Stimulated activated CD4-positive, alpha-beta T cell treated with anti-CD3 and anti-CD28 coated beads, Interleukin-4, amount 100 ng/mL, for 48 hours (primary cell): ENCODE results near the gene CRCP.
A peak's percentile ranks its signal among the peaks of the same experiment; 100 is the strongest.
"Not testable (repeated sequence)": the region's sequence is repeated elsewhere in the genome, so short reads cannot be mapped to it uniquely, and the experiment has no call there.

Experiments
- DNase-seq, 2 donors: peaks; one replicate each; pipeline ENCODE4 v3.0.0-alpha.2; 2020; ENCODE audit warnings: low read depth in 2 of 2

CRCP gene

DNA sequence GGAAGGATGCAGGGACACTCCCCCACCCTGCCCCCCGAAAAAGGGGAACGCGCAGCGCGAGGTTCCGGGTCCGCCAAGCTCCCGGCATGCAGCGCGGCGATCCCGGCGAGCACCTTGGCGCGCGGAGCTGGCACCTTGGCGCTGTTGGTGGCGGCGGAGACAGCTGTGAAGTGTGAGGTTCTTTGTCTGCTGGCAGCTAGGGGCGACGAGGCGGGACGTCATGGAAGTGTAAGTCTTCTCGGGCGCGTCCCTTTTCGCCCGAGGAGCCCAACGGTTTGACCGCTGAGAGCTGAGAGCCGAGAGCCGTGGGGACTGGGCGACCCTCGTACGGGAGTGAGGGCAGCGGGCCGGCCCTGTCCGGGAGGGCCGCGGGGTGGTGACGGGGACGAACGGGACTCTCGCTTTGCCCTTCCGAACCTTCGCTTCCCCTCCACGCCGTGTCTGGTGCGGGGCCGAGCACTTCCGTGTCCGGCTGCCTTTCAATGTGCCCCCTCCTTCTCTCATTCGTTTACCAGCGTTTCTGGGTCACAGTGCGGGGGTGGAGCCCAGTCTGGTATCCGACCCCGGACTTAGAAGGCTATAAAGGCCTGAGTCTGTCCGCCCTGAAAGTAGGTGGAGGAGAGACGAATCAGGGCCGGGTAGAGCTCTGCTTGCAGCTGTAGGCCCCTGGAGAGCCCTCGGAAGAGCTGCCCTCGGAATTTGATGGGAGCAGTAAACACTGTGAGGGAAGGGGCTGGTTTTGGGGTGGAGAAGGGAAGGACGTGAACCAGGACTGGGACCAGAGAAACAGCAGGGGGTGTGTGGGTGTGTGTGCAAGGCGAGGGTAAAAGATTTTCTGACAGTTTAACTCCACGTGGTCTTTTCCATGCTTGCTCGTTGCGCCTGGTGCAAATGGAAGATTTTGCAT, at the start of gene CRCP:
Gene CRCP (plus strand): TSS at position 105 of the 907 bp plus-strand sequence. CDS start 116 bp downstream, at position 221.
- DNase-seq, result peak; percentile 76 to 77

DNA sequence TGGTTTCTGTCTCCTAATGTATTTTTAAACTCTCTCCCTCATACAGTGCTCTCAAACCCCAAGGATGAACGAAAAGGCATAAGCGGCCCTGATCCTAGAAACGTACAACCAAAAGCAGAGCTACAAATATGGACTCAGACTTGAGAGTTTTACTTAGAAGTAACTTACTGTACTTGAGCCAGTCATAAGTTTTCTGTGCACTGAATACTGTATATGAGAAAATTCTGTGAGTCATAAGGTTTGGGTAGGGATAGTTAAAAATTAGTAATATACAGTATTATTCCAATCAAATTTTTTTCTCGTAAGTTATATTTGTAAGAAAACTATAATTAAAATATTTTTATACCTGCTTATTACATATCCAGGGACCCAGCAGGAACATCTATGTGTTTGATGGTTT, 44.9 kb upstream of the CRCP start:
- DNase-seq, result no peak

DNA sequence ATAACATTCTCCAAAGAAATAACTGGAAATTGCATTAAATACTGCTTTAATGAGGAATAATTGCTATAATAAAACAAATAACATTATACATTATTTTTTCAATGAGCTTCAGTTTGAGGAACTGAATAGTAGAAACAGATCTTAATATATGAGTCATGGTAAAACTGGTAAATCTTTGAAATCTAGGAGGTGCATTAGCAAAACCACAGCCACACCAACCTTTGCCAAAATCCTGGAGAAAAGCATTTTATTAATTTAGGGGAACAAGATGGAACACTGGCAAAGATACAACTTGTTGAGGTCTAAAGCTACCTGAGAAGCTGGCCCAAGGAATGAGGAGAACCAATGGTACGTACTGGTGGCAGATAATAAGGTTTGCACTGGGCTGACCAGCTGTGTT, 44.4 kb upstream of the CRCP start:
- no peak for DNase-seq

DNA sequence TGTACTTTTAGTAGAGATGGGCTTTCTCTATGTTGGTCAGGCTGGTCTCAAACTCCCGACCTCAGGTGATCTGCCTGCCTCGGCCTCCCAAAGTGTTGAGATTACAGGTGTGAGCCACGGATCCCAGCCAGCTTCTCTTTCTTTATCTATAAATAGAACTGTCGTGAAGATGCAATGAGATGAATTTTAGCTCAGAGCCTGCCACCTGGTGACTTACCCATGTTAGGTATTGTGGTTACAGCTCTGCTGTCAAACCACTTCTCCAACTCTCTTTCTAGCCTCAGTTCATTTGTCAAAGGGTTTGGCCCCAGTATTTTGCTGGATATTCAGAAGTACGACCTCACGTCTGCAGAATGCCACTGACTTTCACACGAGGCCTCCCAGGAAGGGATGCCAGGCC, 42.4 kb upstream of the CRCP start:
- DNase-seq, result not testable (repeated sequence)

DNA sequence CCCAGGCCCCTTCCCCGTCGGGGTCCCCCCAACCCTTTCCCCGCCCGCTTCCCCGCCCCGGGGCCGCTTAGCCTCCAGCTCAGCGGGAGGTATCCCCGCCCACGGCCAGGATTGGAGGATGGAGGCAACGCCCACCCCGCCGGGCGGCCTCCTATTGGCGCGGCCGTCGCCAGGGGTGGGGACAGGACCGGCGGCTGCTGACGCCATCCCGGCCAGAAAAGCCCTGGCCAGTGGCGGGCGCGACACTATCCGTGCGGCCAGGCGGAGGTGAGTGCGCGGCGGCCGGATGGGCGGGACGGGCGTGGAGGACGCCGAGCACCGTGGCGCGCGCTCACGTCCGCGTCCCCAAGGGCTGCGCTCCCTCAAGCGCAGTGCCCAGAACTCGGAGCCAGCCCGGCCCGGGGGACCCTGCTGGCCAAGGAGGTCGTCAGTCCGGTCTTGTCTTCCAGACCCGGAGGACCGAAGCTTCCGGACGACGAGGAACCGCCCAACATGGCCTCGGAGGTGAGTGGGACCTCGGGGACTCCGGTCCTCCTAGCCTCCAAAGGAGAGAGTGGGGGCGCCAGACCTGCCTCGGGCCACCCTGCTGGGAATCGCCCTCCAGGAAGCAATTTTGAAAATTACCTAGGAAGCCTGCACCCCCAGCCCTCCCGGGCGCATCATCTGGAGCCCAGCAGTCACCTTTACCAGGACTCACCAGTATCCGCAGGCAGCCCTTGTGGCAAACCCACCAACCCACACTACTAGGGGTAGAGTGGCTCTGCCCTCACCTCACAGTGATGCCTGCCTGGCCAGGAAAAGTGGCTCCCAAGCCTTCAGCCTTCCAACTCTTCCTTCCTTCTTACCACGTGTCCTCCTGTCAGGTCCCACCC, 38.8 kb upstream of the CRCP start, which contains the start of gene ASL:
Gene ASL (plus strand): TSS at position 230 of the 872 bp plus-strand sequence. CDS start 263 bp downstream, at position 493.
- peak; percentile 84 to 90 for DNase-seq

DNA sequence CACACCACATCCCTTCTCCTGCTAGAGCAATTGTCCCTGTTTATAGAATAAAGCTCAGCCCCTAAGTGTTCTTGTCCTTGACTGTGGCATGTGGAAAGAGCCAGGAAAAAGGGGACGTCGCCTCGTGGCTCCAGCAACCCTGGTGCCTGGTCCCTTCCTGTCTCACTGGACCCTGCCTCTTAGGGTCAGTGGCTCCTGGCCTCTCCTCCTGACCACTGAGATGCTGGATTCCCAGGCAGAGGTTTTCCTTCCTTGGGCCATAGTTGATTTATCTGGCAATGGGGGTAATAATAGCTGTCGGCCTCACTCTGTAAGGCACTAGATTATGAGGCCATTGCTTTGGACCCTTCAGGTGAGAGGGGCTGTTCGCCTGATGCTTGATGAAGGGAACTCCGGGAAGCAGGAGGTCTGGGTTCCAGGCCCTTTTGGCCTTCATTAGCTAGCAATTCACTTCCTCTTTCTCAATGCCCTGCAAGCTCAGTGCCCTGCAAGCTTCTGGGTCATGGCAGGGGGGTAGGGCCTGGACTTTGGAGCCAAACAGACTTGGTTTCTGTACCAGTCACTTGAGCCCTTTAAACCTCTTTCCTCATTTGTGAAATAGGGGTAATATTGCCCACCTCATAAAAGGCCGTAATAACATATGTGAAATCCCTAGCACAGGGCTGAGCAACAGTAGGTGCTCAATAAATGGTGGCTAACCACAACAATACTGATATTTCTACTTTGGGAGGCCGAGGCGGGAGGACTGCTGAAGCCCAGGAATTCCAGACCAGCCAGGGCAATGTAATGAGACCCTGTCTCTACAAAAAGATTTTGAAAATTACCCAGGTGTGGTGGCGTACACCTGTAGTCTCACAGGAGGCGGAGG, 38.0 kb upstream of the CRCP start:
- no peak for DNase-seq

DNA sequence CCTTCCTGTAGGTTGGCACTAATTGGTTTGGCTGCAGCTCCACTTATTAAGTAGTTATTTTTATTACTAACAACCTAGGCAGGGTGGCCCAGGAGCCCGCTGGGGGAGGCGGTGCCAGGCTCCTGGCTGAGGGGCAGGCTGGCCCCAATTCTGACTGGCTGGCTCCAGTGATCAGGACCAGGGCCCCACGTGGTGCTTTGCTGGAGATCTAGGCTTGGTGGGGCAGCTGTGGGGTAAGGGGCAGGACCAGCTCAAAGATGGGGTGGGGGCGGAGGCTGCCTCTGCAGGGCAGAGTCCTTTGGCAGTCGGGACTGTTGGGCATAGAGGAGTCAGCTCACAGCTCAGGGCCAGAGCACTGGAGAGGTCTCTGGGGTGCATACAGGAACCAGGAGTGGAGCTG, 36.6 kb upstream of the CRCP start:
- DNase-seq, result no peak

DNA sequence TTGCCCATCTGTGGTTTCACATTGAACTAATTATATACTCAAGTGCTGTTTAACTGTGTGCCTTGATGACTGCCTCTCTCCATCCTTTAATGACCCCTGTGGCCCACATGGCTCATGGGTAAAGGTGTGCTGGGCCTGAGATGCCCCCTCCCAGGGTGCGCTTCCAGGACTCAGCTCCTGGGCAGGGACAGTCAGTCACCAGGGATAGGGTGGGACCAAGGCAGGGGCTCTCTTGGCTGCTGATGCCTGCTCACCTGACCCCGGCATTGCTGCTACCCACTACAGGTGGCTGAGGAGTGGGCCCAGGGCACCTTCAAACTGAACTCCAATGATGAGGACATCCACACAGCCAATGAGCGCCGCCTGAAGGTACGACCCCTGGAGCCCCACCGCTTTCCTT, 32.6 kb upstream of the CRCP start:
- DNase-seq, result no peak

DNA sequence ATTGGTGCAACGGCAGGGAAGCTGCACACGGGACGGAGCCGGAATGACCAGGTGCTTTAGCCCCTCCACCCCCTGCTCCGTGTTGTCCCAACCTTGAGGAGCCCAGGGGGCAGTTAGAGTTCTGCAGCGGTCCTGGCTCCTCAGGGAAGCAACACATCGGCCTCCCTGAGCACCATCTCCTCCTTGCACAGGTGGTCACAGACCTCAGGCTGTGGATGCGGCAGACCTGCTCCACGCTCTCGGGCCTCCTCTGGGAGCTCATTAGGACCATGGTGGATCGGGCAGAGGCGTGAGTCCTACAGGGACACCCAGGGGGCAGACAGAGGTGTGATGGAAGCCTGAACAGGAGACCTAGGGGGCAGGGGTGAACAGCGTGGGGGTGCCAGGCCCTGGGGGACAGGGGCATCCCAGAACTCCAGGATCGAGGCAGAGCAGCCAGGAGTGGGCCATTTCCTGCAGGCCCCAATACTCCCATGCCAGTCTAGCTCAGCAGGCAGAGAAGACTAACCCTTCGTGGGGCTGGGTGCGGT, 31.7 kb upstream of the CRCP start:
- no peak for DNase-seq

DNA sequence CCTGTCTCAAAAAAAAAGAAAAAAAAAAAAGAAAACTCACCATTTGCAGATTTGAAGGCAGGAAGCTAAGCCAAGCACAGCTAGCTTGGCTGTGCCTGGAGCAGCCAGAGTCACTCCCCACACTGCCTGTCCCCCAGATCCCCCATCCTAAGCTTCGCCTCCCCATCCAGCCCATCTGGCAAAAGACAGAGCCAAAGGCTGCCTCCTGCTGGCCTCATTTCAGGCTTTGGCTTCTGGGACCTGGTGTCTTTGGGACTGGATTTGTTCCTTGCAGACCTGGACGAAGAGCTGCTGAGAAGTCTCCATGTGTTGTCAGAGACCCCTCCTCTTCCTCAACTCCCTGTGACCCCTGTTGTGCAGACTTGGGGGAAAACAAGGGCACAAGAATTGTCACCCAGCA, 31.0 kb upstream of the CRCP start:
- no peak for DNase-seq

DNA sequence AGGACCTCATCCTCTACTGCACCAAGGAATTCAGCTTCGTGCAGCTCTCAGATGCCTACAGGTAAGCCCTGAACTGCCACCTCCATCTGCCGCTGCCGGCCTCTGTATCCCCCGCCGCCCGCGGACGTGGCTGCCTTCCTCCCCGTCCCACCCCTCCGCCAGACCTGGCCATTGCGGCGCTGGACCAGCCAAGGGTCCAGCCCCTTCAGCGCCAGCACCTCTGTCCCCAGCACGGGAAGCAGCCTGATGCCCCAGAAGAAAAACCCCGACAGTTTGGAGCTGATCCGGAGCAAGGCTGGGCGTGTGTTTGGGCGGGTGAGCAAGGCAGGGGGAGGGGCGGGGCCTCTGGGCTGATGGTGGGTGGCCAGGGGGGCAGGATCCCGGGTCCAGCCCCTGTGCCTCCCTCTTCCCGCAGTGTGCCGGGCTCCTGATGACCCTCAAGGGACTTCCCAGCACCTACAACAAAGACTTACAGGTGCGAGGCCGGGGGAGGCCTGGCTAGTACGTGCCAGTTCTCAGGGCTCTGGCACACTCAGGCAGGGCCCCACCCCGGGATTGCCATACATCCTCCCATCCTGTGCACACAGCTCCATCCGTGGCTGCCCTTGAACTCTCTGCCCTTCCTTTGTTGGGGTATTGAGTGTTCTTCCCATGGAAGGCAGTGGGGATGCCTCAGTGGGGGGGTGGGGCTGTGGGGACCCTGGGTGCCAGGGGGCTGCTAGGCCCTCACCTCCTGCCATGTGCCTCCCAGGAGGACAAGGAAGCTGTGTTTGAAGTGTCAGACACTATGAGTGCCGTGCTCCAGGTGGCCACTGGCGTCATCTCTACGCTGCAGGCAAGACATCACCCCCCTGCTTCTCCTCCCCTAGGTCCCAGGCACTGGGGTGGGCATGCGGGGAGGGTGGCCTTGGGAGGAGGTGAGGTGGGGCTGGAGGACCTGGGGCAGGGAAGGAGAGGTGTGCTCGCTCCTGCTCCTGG, 25.5 kb upstream of the CRCP start:
- no peak for DNase-seq

DNA sequence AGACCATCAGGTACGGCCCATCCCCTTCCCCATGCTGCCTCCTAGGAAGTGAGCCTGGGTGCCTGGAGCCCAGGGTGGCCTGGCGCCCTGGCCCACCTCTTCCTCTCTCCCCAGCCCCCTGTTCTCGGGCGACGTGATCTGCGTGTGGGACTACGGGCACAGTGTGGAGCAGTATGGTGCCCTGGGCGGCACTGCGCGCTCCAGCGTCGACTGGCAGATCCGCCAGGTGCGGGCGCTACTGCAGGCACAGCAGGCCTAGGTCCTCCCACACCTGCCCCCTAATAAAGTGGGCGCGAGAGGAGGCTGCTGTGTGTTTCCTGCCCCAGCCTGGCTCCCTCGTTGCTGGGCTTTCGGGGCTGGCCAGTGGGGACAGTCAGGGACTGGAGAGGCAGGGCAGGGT, 22.0 kb upstream of the CRCP start:
- DNase-seq, result no peak

DNA sequence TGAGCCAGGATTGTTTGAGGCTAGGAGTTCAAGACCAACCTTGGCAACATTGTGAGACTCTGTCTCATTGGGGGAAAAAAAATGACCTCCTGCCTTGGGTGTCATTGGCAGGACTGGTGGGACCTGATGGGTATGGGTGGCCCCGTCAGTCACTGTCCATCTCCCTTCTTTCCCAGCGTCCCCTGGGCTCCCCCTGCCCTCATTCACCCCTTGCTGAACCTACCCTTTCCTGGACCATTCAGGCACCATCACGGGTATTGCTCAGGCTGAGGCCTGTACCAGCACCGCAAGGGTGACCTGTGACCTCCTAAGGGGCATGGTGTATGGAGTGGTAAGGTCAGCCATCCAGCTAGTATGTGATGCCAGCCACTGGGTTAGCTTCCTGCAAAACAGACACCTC, 19.6 kb upstream of the CRCP start:
- no peak for DNase-seq

DNA sequence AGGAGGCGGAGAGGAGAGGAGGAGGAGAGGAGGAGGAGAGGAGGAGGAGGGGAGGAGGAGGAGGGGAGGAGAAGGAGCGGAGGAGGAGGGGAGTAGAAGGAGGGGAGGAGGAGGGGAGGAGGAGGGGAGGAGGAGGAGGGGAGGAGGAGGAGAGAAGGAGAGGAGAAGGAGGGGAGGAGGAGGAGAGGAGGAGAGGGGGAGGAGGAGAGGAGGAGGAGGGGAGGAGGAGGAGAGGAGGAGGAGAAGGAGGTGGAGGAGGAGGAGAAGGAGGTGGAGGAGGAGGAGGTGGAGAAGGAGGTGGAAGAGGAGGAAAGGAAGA, 15.5 kb upstream of the CRCP start:
- DNase-seq, result no peak

DNA sequence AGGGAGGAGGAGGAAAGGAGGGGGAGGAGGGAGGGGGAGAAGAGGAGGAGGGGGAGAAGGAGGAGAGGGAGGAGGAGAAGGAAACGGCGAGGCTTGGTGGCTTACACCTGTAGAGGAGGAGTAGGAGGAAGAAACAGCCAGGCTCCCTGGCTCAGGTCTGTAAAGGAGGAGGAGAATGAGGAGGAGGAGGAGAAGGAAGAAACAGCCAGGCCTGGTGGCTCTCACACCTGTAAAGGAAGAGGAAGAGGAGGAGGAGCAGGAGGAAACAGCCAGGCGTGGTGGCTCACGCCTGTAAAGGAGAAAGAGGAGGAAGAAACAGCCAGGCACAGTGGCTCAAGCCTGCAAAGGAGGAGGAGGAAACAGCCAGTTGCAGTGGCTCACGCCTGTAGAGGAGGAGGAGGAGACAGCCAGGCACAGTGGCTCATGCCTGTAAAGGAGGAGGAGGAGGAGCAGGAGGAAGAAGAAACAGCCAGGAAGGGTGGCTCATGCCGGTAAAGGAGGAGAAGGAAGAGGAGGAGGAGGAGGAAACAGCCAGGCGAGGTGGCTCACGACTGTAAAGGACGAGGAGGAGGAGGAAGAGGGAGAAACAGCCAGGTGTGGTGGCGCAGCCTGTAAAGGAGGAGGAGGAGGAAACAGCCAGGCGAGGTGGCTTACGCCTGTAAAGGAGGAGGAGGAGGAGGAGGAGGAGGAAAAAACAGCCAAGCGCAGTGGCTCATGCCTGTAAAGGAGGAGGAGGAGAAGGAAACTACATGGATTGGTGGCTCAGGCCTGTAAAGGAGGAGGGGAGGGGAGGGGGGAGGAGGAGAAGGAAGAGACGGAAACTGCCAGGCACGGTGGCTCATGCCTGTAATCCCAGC, 14.9 kb upstream of the CRCP start:
- DNase-seq, result peak; percentile 14 to 18

DNA sequence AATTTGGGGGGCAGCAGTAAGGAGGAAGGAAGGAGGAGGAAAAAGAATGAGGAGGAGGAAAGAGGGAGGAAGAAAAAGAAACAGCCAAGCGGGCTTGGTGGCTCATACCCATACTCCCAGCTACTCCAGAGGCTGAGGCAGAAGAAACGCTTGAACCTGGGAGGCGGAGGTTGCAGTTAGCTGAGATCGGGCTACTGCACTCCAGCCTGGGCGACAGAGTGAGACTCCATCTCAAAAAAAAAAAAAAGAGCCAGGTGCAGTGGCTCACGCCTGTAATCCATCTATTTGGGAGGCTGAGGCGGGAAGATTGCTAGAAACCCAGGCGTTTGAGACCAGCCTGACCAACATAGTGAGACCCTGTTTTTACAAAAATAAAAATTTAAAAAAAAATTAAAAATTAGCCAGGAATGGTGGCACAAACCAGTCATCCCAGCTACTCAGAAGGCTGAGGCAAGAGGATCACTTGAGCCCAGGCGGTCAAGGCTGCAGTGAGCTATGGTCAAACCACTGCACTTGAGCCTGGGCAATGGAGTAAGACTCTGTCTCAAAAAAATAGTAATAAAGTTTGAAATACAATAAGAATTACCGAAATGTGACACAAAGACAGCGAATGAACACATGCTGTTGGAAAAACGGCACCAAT, 14.1 kb upstream of the CRCP start:
- DNase-seq, result no peak

DNA sequence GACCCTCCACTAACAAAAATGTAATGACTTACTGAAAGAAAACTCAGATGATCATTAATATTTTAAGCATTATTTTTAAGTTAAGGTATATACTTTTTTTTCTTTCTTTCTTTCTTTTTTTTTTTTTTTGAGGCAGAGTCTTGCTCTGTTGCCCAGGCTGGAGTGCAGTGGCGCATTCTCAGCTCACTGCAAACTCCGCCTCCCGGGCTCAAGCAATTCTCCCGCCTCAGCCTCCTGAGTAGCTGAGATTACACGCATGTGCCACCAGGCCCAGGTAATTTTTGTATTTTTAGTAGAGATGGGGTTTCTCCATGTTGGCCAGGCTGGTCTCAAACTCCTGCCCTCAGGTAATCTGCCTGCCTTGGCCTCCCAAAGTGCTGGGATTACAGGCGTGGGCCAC, 12.5 kb upstream of the CRCP start:
- not testable (repeated sequence) for DNase-seq

DNA sequence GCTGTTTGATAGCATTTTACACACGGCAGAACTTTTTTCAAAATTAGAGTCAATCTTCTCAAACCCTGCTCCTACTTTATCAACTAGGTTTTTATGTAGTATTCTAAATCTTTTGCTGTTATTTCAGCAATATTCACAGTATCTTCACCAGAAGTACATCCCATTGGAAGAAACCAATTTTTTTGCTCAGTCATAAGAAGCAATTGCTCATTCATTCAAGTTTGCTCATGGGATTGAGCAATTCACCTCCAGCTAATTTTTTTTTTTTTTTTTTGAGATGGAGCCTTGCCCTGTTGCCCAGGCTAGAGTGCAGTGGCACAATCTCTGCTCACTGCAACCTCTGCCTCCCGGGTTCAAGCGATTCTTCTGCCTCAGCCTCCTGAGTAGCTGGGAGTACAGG, 10.7 kb upstream of the CRCP start:
- not testable (repeated sequence) for DNase-seq

DNA sequence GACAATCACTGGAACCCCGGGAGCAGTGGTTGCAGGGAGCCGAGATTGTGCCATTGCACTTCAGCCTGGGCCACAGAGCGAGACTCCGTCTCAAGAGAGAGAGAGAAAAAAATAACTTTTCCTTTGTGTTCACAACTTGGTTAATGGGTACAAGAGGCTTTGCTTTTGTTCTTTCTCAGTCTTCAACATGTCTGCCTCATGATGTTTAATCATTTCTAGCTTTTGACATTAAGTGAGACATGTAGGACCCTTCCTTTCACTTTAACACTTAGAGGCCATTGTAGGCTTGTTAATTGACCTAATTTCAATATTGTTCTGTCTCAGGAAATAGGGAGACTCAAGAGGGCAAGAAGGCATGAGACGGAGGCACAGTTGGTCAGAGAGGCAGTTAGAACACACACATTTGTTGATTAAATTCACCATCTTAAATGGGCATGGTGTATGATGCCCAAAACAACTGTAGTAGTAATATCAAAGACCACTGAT, 9.3 kb upstream of the CRCP start:
- no peak for DNase-seq
